ENCODE results near the gene IQSEC2. TPM values are rescaled to one million over a fixed set of nuclear protein-coding genes. Genes with fewer than 3 reads are reported as not detected.

IQSEC2 gene
- total and polyA plus RNA-seq, 2 experiments from 2014 or later = 6.0 to 10.2 TPM

GRCh38 chrX:53255738-53256191 lies 25.6 kb downstream of the IQSEC2 start:
- Histone ChIP-seq H3K4me1 (ENCODE audit: insufficient read depth) (no peaks in the 10 kb centered on the region), H2AFZ (no peak overlapping the region), H3K4me2 (ENCODE audit: unreplicated experiment) (no peak overlapping the region), H3F3A (ENCODE audit: insufficient read depth) (no peaks in the 10 kb centered on the region), H3K4me3 (no peak overlapping the region), H3K27ac (no peak overlapping the region), H3K9me3 (ENCODE audit: low read depth) (no peaks in the 10 kb centered on the region), H3K9me2 (ENCODE audit: insufficient read depth) (no peaks in the 10 kb centered on the region), H3K9ac (no peak overlapping the region), H3K27me3 (replicated peaks; ENCODE audit: insufficient read depth) (no peaks in the 10 kb centered on the region), H3K36me3 (ENCODE audit: low read depth) (no peaks in the 10 kb centered on the region), H3K79me2 (ENCODE audit: insufficient read depth) (no peaks in the 10 kb centered on the region), H4K20me1 (ENCODE audit: insufficient read depth) (no peaks in the 10 kb centered on the region)
- TF ChIP-seq EZH2 (IDR thresholded peaks at IDR 0.05; ENCODE audit: insufficient read depth, poor library complexity, severe bottlenecking) = no peak
- no peak for TF ChIP-seq EZH2phosphoT487 (IDR thresholded peaks at IDR 0.05; ENCODE audit: insufficient read depth, low read depth)
- DNase-seq = no peak
- in situ Hi-C loops (cut with MboI) = no loop called here
- 91% methylated on average over 7 of the region's 9 CpGs; no CpG with 5 or more reads in 1 of the 2 experiments for WGBS, 2 experiments (ENCODE audit: low coverage in 1 of 2, low lambda C conversion rate in 2 of 2, missing lambda C conversion rate in 2 of 2)

- Histone ChIP-seq H3K9me3 (ENCODE audit: low read depth) (no peaks in the 10 kb centered on the region), H3K9me2 (ENCODE audit: insufficient read depth) (no peaks in the 10 kb centered on the region), H3K9ac (no peak overlapping the region), H3K79me2 (ENCODE audit: insufficient read depth) (no peaks in the 10 kb centered on the region), H3K36me3 (ENCODE audit: low read depth) (no peaks in the 10 kb centered on the region), H2AFZ (no peak overlapping the region), H3K27me3 (replicated peaks; ENCODE audit: insufficient read depth) (no peaks in the 10 kb centered on the region), H3K27ac (no peak overlapping the region), H3K4me2 (ENCODE audit: unreplicated experiment) (no peak overlapping the region), H4K20me1 (ENCODE audit: insufficient read depth) (no peaks in the 10 kb centered on the region), H3F3A (ENCODE audit: insufficient read depth) (no peaks in the 10 kb centered on the region), H3K4me3 (no peak overlapping the region), H3K4me1 (ENCODE audit: insufficient read depth) (no peaks in the 10 kb centered on the region)
- 92 to 97% methylated on average over 12 to 21 of the region's 22 CpGs for WGBS, 2 experiments (ENCODE audit: low coverage in 1 of 2, low lambda C conversion rate in 2 of 2, missing lambda C conversion rate in 2 of 2)
- no peak for DNase-seq
- in situ Hi-C loops (cut with MboI) = no loop called here
- TF ChIP-seq EZH2phosphoT487 (IDR thresholded peaks at IDR 0.05; ENCODE audit: insufficient read depth, low read depth) (no peak), EZH2 (IDR thresholded peaks at IDR 0.05; ENCODE audit: insufficient read depth, poor library complexity, severe bottlenecking) (no peak)
These were observed 26.6 kb downstream of the IQSEC2 start for GRCh38 chrX:53254570-53255461.

GRCh38 chrX:53253293-53254020 lies 27.9 kb downstream of the IQSEC2 start:
- Histone ChIP-seq H3K4me3 (no peak overlapping the region), H3K36me3 (ENCODE audit: low read depth) (no peaks in the 10 kb centered on the region), H4K20me1 (ENCODE audit: insufficient read depth) (no peaks in the 10 kb centered on the region), H2AFZ (no peak overlapping the region), H3K4me2 (ENCODE audit: unreplicated experiment) (no peak overlapping the region), H3K9me3 (ENCODE audit: low read depth) (no peaks in the 10 kb centered on the region), H3K4me1 (ENCODE audit: insufficient read depth) (no peaks in the 10 kb centered on the region), H3K9me2 (ENCODE audit: insufficient read depth) (no peaks in the 10 kb centered on the region), H3K27me3 (replicated peaks; ENCODE audit: insufficient read depth) (no peaks in the 10 kb centered on the region), H3F3A (ENCODE audit: insufficient read depth) (no peaks in the 10 kb centered on the region), H3K79me2 (ENCODE audit: insufficient read depth) (no peaks in the 10 kb centered on the region), H3K27ac (no peak overlapping the region), H3K9ac (no peak overlapping the region)
- WGBS, 2 experiments (ENCODE audit: low coverage in 1 of 2, low lambda C conversion rate in 2 of 2, missing lambda C conversion rate in 2 of 2) = 99 to 100% methylated on average over 3 of the region's 3 CpGs
- no peak for DNase-seq
- in situ Hi-C loops (cut with MboI) = no loop called here
- TF ChIP-seq EZH2phosphoT487 (IDR thresholded peaks at IDR 0.05; ENCODE audit: insufficient read depth, low read depth) (no peak), EZH2 (IDR thresholded peaks at IDR 0.05; ENCODE audit: insufficient read depth, poor library complexity, severe bottlenecking) (no peak)

GRCh38 chrX:53251307-53251706 lies 30.1 kb downstream of the IQSEC2 start:
- Histone ChIP-seq H3K9me2 (ENCODE audit: insufficient read depth) (no peaks in the 10 kb centered on the region), H3K4me3 (no peak overlapping the region), H4K20me1 (ENCODE audit: insufficient read depth) (no peaks in the 10 kb centered on the region), H2AFZ (no peak overlapping the region), H3K4me2 (ENCODE audit: unreplicated experiment) (no peak overlapping the region), H3K27me3 (replicated peaks; ENCODE audit: insufficient read depth) (no peaks in the 10 kb centered on the region), H3K9me3 (ENCODE audit: low read depth) (no peaks in the 10 kb centered on the region), H3K36me3 (ENCODE audit: low read depth) (no peaks in the 10 kb centered on the region), H3F3A (ENCODE audit: insufficient read depth) (no peaks in the 10 kb centered on the region), H3K27ac (no peak overlapping the region), H3K4me1 (ENCODE audit: insufficient read depth) (no peaks in the 10 kb centered on the region), H3K79me2 (ENCODE audit: insufficient read depth) (no peaks in the 10 kb centered on the region), H3K9ac (no peak overlapping the region)
- DNase-seq = no peak
- WGBS, 2 experiments (ENCODE audit: low coverage in 1 of 2, low lambda C conversion rate in 2 of 2, missing lambda C conversion rate in 2 of 2) = 60 to 66% methylated on average over 2 of the region's 2 CpGs
- in situ Hi-C loops (cut with MboI) = no loop called here
- no peak for TF ChIP-seq EZH2phosphoT487 (IDR thresholded peaks at IDR 0.05; ENCODE audit: insufficient read depth, low read depth)
